Measurements from ENCODE around the gene PCDHB6.
"Not testable (repeated sequence)": the region's sequence is repeated elsewhere in the genome, so short reads cannot be mapped to it uniquely, and the experiment has no call there.

PCDHB6 gene

GRCh38 chr5:141149812-141150211, at the start of gene PCDHB6:
Gene PCDHB6 (plus strand): TSS chr5:141150057. CDS start chr5:141150258, 201 bp downstream.
- in situ Hi-C loops (cut with MboI; ENCODE audit: low sequenced_read_pairs): no loop called here

GRCh38 chr5:141100243-141100805, 49.5 kb upstream of the PCDHB6 start, which contains the start of gene PCDHB3:
Gene PCDHB3 (plus strand): TSS chr5:141100473. CDS start chr5:141100650, 177 bp downstream.
- in situ Hi-C loops (cut with MboI; ENCODE audit: low sequenced_read_pairs): no loop called here

- in situ Hi-C loops (cut with MboI; ENCODE audit: low sequenced_read_pairs): no loop called here
These were observed 48.8 kb upstream of the PCDHB6 start for GRCh38 chr5:141101059-141101458.

- in situ Hi-C loops (cut with MboI; ENCODE audit: low sequenced_read_pairs): not testable (repeated sequence)
These were observed 47.8 kb upstream of the PCDHB6 start for GRCh38 chr5:141102070-141102469.

GRCh38 chr5:141102471-141102870, 47.4 kb upstream of the PCDHB6 start:
- in situ Hi-C loops (cut with MboI; ENCODE audit: low sequenced_read_pairs): not testable (repeated sequence)

GRCh38 chr5:141105350-141105749, 44.5 kb upstream of the PCDHB6 start:
- in situ Hi-C loops (cut with MboI; ENCODE audit: low sequenced_read_pairs): no loop called here

- in situ Hi-C loops (cut with MboI; ENCODE audit: low sequenced_read_pairs): no loop called here
These were observed 30.6 kb upstream of the PCDHB6 start for GRCh38 chr5:141119250-141119649.

GRCh38 chr5:141121563-141121962, 28.3 kb upstream of the PCDHB6 start, which contains the start of gene PCDHB4:
Gene PCDHB4 (plus strand): TSS chr5:141121818. CDS start chr5:141121999, 181 bp downstream.
- in situ Hi-C loops (cut with MboI; ENCODE audit: low sequenced_read_pairs): no loop called here

GRCh38 chr5:141121985-141122384, 27.9 kb upstream of the PCDHB6 start:
- in situ Hi-C loops (cut with MboI; ENCODE audit: low sequenced_read_pairs): no loop called here

GRCh38 chr5:141123396-141124135, 26.3 kb upstream of the PCDHB6 start:
- in situ Hi-C loops (cut with MboI; ENCODE audit: low sequenced_read_pairs): not testable (repeated sequence)

- in situ Hi-C loops (cut with MboI; ENCODE audit: low sequenced_read_pairs): no loop called here
These were observed 22.6 kb upstream of the PCDHB6 start for GRCh38 chr5:141127305-141127704.

- in situ Hi-C loops (cut with MboI; ENCODE audit: low sequenced_read_pairs): no loop called here
These were observed 14.7 kb upstream of the PCDHB6 start, which contains the start of gene PCDHB5 for GRCh38 chr5:141135030-141135717. Gene PCDHB5 (plus strand): TSS chr5:141135206. CDS start chr5:141135435, 229 bp downstream.

GRCh38 chr5:141135718-141136266, 14.1 kb upstream of the PCDHB6 start:
- in situ Hi-C loops (cut with MboI; ENCODE audit: low sequenced_read_pairs): no loop called here

GRCh38 chr5:141137346-141137745, 12.5 kb upstream of the PCDHB6 start:
- in situ Hi-C loops (cut with MboI; ENCODE audit: low sequenced_read_pairs): not testable (repeated sequence)

GRCh38 chr5:141150224-141150992, 551 bp downstream of the PCDHB6 start:
- in situ Hi-C loops (cut with MboI; ENCODE audit: low sequenced_read_pairs): no loop called here

GRCh38 chr5:141150993-141151325, 1.1 kb downstream of the PCDHB6 start:
- in situ Hi-C loops (cut with MboI; ENCODE audit: low sequenced_read_pairs): no loop called here

GRCh38 chr5:141151632-141152031, 1.8 kb downstream of the PCDHB6 start:
- in situ Hi-C loops (cut with MboI; ENCODE audit: low sequenced_read_pairs): not testable (repeated sequence)

GRCh38 chr5:141152096-141152495, 2.2 kb downstream of the PCDHB6 start:
- in situ Hi-C loops (cut with MboI; ENCODE audit: low sequenced_read_pairs): not testable (repeated sequence)

- in situ Hi-C loops (cut with MboI; ENCODE audit: low sequenced_read_pairs): no loop called here
These were observed 5.9 kb downstream of the PCDHB6 start for GRCh38 chr5:141155540-141156374.

GRCh38 chr5:141157356-141157755, 7.5 kb downstream of the PCDHB6 start:
- in situ Hi-C loops (cut with MboI; ENCODE audit: low sequenced_read_pairs): not testable (repeated sequence)
